ENCODE measurements around the gene CMPK2. TPM values are rescaled to one million over a fixed set of nuclear protein-coding genes. Genes with fewer than 3 reads are reported as not detected.

CMPK2 gene
- total and polyA plus RNA-seq, 9 of the 15 experiments (the other 6 are each of a cell fraction or from before 2014, with no cell fraction given) = 2.6 to 10.5 (median 5.0) TPM

DNA sequence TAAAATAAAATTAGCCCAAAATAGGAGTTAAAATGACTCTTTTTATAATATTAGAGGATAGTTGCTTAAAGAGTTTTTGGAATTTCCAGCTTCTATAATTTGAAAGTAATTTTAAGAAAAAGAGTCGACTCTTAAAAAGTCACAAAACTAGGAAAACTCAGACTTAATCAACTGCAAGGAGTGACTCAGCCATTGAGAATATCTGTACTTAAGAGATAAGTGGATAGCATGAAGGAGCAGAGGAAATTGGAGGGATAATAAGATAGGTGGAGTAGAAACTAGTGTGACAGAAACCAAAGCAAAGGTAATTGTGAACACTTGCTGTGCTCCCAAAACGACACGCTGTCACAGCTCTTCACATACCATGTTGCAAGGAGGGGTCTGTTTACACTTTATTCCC is 20.3 kb upstream of the CMPK2 start (continued):
- TF ChIP-seq, protein P1, sequence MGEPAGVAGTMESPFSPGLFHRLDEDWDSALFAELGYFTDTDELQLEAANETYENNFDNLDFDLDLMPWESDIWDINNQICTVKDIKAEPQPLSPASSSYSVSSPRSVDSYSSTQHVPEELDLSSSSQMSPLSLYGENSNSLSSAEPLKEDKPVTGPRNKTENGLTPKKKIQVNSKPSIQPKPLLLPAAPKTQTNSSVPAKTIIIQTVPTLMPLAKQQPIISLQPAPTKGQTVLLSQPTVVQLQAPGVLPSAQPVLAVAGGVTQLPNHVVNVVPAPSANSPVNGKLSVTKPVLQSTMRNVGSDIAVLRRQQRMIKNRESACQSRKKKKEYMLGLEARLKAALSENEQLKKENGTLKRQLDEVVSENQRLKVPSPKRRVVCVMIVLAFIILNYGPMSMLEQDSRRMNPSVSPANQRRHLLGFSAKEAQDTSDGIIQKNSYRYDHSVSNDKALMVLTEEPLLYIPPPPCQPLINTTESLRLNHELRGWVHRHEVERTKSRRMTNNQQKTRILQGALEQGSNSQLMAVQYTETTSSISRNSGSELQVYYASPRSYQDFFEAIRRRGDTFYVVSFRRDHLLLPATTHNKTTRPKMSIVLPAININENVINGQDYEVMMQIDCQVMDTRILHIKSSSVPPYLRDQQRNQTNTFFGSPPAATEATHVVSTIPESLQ (CRISPR knock-in tag; IDR thresholded peaks at IDR 0.05) = no peak
- TF ChIP-seq TSC22D4 (tag; IDR thresholded peaks at IDR 0.05) (no peak), ZNF75A (CRISPR knock-in tag; IDR thresholded peaks at IDR 0.05) (no peak), CCAR2 (IDR thresholded peaks at IDR 0.05; ENCODE audit: low read depth, low read length) (no peak), C11orf30 (IDR thresholded peaks at IDR 0.05; ENCODE audit: low read depth) (peak; percentile 79), ELF4 (CRISPR knock-in tag; IDR thresholded peaks at IDR 0.05) (no peak), ZNF696 (CRISPR knock-in tag; conservative IDR thresholded peaks at IDR 0.05) (no peak), ZBED1 (IDR thresholded peaks at IDR 0.05) (no peak), ZBTB1 (CRISPR knock-in tag; IDR thresholded peaks at IDR 0.05; ENCODE audit: borderline replicate concordance, low read depth) (no peak), ZNF224 (CRISPR knock-in tag; IDR thresholded peaks at IDR 0.05) (no peak), ZBTB8A (IDR thresholded peaks at IDR 0.05; ENCODE audit: partially characterized antibody) (no peak)
- TF ChIP-seq, protein P2, sequence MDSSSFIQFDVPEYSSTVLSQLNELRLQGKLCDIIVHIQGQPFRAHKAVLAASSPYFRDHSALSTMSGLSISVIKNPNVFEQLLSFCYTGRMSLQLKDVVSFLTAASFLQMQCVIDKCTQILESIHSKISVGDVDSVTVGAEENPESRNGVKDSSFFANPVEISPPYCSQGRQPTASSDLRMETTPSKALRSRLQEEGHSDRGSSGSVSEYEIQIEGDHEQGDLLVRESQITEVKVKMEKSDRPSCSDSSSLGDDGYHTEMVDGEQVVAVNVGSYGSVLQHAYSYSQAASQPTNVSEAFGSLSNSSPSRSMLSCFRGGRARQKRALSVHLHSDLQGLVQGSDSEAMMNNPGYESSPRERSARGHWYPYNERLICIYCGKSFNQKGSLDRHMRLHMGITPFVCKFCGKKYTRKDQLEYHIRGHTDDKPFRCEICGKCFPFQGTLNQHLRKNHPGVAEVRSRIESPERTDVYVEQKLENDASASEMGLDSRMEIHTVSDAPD (CRISPR knock-in tag; IDR thresholded peaks at IDR 0.05) = no peak
- TF ChIP-seq, protein P3, sequence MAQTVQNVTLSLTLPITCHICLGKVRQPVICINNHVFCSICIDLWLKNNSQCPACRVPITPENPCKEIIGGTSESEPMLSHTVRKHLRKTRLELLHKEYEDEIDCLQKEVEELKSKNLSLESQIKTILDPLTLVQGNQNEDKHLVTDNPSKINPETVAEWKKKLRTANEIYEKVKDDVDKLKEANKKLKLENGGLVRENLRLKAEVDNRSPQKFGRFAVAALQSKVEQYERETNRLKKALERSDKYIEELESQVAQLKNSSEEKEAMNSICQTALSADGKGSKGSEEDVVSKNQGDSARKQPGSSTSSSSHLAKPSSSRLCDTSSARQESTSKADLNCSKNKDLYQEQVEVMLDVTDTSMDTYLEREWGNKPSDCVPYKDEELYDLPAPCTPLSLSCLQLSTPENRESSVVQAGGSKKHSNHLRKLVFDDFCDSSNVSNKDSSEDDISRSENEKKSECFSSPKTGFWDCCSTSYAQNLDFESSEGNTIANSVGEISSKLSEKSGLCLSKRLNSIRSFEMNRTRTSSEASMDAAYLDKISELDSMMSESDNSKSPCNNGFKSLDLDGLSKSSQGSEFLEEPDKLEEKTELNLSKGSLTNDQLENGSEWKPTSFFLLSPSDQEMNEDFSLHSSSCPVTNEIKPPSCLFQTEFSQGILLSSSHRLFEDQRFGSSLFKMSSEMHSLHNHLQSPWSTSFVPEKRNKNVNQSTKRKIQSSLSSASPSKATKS (CRISPR knock-in tag; IDR thresholded peaks at IDR 0.05) = no peak
- TF ChIP-seq, protein P4, sequence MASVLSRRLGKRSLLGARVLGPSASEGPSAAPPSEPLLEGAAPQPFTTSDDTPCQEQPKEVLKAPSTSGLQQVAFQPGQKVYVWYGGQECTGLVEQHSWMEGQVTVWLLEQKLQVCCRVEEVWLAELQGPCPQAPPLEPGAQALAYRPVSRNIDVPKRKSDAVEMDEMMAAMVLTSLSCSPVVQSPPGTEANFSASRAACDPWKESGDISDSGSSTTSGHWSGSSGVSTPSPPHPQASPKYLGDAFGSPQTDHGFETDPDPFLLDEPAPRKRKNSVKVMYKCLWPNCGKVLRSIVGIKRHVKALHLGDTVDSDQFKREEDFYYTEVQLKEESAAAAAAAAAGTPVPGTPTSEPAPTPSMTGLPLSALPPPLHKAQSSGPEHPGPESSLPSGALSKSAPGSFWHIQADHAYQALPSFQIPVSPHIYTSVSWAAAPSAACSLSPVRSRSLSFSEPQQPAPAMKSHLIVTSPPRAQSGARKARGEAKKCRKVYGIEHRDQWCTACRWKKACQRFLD (CRISPR knock-in tag; IDR thresholded peaks at IDR 0.05) = peak; percentile 60; the same call in 1 of the 2 replicates
- TF ChIP-seq, protein P5, sequence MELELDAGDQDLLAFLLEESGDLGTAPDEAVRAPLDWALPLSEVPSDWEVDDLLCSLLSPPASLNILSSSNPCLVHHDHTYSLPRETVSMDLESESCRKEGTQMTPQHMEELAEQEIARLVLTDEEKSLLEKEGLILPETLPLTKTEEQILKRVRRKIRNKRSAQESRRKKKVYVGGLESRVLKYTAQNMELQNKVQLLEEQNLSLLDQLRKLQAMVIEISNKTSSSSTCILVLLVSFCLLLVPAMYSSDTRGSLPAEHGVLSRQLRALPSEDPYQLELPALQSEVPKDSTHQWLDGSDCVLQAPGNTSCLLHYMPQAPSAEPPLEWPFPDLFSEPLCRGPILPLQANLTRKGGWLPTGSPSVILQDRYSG (tag; conservative IDR thresholded peaks at IDR 0.05; ENCODE audit: low read depth) = no peak
- TF ChIP-seq, protein P6, sequence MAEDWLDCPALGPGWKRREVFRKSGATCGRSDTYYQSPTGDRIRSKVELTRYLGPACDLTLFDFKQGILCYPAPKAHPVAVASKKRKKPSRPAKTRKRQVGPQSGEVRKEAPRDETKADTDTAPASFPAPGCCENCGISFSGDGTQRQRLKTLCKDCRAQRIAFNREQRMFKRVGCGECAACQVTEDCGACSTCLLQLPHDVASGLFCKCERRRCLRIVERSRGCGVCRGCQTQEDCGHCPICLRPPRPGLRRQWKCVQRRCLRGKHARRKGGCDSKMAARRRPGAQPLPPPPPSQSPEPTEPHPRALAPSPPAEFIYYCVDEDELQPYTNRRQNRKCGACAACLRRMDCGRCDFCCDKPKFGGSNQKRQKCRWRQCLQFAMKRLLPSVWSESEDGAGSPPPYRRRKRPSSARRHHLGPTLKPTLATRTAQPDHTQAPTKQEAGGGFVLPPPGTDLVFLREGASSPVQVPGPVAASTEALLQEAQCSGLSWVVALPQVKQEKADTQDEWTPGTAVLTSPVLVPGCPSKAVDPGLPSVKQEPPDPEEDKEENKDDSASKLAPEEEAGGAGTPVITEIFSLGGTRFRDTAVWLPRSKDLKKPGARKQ (CRISPR knock-in tag; IDR thresholded peaks at IDR 0.05) = no peak

Measured in K562 (cell line).